Left lobe of liver (tissue), 2 donors: ENCODE measurements around the gene CDHR2. TPM values are rescaled to one million over a fixed set of nuclear protein-coding genes. Genes with fewer than 3 reads are reported as not detected.
"Not testable (repeated sequence)": the region's sequence is repeated elsewhere in the genome, so short reads cannot be mapped to it uniquely, and the experiment has no call there.

Source experiments
- ATAC-seq: fragments of 200-7000 bp; cut with Tn5 transposase; one replicate; pipeline ENCODE4 v1.9.1; 2020; ENCODE audit warnings: mild to moderate bottlenecking, moderate library complexity
- DNase-seq: peaks from one replicate; pipeline ENCODE4 v3.0.0-alpha.2; 2020; ENCODE audit warnings: low spot score
- total RNA-seq: library from RNA; stranded (reverse); gene quantifications from one replicate; pipeline ENCODE4 v1.2.1, GENCODE V29; 2021
- donor health status: DM: no; HTN: no; CAD: no; lungs with moderate emphysema.
- donor health status: DM: no; HTN: yes; CAD: no.

Gene CDHR2
- total RNA-seq, 1 donor from 2014 or later = 87.3 TPM

DNA sequence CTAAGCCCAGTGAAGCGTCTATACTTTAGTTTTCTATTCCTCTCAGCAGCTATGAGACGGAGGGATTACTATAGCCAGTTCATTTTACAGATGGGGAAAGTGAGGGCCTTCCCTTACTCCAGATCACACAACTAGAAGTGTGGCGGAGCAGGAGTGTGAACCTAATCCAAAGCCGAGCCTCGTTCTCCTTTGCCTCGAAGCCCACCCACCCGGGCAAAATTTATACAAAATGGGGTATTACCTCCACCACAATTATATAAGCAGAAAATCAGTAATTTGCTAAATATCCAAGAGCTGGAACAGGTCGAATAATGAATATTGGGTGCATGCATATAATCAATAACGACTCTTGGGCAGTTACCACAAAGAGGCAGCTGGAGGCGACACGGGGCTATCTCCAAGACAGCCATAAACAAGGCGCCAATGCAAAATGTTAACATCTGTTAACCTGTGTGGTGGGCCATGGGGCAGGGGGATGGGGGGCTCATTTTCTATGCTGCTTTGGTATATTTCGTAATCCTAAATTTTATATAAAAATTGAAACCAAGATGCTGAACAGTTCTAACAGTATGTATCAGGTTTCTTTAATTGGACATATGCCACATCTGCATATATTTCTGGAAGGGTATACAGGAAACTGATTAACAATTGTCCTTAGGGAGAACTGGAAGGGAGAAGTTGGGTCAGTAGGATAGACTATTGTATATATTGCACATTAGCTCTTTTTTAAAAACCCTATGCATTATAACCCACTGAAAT, 10.7 kb upstream of the CDHR2 start:
- ATAC-seq = no peak

DNA sequence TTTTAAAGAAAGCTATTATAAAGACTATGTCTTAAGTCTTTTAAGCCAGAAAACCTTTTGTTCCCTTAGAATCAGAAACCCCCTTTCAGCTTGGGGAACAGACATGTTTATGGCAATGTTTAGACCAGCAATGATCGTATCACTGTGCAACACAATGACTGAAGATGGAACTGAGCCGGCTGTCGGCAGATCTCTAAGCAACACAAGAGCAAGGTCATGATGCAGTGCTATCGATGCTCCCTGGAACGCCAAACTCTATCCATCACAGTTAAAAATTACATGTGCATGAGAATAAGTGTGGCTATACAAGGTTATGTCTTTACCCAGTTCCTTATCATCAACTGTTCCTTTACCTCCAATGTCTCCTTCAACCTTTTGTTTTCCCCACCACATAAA, 10.2 kb upstream of the CDHR2 start:
- ATAC-seq (no peak), DNase-seq (no peak)

More for the DNA sequence above, 10.7 kb upstream of the CDHR2 start:
- no peak for DNase-seq

- ATAC-seq (no peak), DNase-seq (no peak)
Observed at GRCh38 chr5:176540476-176540899, 8.7 kb upstream of the CDHR2 start.

GRCh38 chr5:176540956-176541337, 8.2 kb upstream of the CDHR2 start:
- ATAC-seq (no peak), DNase-seq (no peak)

GRCh38 chr5:176541338-176542134, 7.6 kb upstream of the CDHR2 start:
- peak; percentile 49 for DNase-seq

GRCh38 chr5:176542135-176542595, 7.0 kb upstream of the CDHR2 start:
- ATAC-seq (no peak), DNase-seq (peak; percentile 52)

More at GRCh38 chr5:176541338-176542134, 7.6 kb upstream of the CDHR2 start:
- ATAC-seq = no peak

- DNase-seq (peak; percentile 57), ATAC-seq (peak; percentile 64)
Observed at GRCh38 chr5:176542596-176543427, 6.3 kb upstream of the CDHR2 start.

DNA sequence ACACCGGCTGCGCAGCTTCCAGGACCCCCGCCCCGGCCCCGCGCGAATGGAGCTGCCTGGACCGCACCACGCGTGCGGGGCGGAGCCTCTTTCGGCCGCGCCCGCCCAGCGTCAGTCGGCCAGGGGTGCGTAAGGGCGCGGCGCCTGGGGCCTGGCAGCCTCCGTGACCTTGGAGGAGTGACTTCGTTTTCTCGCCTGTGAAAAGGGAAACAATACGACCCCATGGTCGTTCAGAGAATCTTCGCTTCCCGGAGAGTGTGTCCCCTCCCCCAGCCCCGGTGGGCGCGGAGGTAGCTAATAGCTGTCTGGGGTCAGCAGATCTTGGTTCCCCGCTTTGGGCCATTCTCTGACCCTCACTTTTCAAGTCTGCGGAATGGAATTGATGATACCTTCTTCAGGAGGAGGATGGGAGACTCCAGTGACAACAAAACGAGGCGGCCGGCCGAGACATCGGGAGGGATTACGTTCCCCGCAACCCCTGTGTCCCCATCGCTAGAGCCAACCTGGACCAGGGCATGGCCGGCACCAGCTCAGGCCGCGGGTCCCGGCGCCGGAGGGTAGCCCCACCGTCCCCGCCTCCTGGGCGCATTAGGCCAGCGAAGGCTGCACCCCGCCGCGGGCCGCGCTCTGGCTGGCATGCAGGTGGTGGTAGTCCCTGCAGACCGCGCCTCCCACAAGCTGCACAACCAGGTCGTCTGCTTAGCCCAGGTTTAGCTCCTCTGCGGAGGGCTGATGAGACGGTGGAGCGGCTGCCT, 5.5 kb upstream of the CDHR2 start:
- peak; percentile 76 for DNase-seq

GRCh38 chr5:176545388-176545736, 3.8 kb upstream of the CDHR2 start:
- no peak for DNase-seq
- no peak for ATAC-seq

More for the DNA sequence above, 5.5 kb upstream of the CDHR2 start:
- peak; percentile 87 for ATAC-seq

DNA sequence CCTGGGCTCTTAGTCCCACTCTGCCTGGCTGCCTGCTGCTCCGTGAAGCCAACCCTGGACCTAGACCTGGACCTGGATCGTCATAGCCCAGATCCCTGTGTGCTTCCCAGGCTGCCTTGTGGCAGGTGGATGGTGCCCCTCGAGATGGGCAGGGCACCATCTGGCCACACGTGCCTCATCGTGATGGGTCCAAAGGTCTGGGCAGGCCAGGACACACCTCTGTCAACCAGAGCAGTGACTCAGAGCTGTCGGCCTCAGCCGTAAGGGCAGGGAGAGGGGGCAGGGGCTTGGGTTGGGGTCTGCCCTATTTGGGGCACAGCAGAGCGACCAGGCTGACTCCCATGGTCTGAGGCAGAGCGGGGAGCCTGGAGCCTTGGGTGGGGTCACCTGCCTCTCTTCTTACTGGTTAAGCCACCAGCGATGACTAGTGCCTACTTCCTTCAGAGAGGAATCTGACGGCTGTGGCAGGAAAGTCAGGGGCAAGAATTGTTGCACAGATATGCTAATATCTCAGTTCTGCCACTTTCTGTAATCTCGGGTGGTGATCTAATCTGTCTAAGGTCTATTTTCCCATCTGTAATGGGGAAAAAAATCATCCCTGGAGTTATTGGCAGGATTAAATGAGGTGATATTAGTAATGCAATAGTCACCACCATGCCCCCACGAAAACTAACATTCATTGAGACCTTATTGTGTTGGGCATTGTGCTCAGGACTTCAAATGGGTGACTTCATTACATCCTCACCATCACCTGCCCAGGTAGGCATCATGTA, 3.2 kb upstream of the CDHR2 start:
- ATAC-seq = no peak
- DNase-seq = no peak

DNA sequence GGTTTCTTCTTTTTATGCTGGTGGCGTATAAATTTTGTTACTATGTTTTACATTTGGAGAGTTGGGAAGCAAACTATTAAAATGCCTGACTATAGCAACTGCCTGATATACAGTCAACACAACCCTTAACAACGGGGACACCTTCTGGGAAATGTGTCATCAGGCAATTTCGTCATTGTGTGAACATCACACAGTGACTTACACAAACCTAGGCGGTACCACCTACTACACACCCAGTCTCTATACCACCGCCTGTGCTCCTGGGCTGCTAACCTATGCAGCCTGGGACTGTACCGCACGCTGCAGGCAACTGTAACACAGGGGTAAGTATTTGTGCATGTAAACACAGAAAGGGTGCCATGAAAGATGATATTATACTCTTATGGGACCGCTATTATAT, 1.3 kb upstream of the CDHR2 start:
- ATAC-seq (no peak), DNase-seq (no peak)

- ATAC-seq (peak; percentile 82), DNase-seq (no peak)
Observed at GRCh38 chr5:176549871-176550270, 729 bp downstream of the CDHR2 start.

DNA sequence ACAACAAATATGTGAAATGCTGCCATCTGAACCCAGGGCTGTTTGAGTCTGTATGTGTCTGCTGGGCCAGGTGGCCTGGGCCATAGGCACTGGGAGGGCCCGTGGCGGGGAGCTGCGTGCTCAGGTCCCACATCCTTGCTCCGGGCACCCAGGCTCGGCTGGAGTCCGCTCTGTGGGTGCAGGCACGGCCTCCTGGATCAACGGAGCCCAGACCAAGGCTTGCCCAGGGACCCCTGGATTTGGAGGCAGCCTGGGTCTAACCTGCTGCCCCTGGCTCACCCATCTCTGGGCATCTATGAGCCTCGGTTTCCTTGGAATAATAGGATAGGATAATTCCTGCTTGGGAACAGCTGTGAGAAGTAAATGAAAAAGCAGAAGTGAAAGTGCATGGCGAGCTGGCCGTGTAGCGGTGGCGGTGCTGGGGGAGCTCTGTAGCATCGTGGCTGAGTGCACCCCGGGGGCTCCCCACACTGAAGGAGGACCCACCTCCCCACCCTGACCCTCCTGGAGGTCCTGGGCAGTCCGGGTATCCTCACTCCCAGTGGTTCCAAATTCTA, 1.2 kb downstream of the CDHR2 start:
- ATAC-seq (peak; percentile 3), DNase-seq (no peak)

DNA sequence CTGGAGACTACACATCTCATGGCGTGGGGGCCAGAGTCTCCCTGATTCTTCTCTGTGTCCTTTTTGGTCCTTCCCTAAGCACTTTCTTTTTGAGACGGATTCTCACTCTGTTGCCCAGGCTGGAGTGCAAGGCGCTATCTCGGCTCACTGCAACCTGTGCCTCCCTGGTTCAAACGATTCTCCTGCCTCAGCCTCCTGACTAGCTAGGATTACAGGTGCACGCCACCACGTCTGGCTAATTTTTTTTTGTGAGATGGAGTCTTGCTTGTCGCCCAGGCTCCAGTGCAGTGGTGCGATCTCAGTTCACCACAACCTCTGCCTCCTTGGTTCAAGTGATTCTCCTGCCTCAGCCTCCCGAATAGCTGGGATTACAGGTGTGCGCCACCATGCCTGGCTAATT, 1.8 kb downstream of the CDHR2 start:
- ATAC-seq, DNase-seq: not testable (repeated sequence)

GRCh38 chr5:176552332-176552869, 3.3 kb downstream of the CDHR2 start:
- ATAC-seq (no peak), DNase-seq (no peak)

- no peak for ATAC-seq
- no peak for DNase-seq
Observed at GRCh38 chr5:176553260-176554085, 4.3 kb downstream of the CDHR2 start.

- DNase-seq = no peak
Observed at GRCh38 chr5:176557846-176558245, 8.7 kb downstream of the CDHR2 start.

DNA sequence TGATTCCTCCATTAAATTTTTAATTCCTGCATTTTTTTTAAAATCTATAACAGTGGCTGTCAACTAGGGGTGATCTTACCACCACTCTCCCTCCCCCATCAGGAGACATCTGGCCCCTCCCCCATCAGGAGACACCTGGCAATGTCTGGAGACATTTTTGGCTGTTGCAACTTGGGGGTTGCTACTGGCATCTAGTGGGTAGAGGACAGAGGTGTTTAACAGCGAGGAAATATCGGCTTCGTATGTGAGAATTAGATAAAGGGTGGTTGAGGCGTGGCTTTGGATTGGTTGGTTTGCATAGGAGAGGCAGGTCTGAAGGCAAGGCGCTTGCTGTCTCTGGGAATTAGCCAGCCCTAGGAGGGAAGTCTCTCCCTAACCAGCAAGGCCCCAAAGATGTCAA, 10.5 kb downstream of the CDHR2 start:
- no peak for DNase-seq
- no peak for ATAC-seq

More at GRCh38 chr5:176557846-176558245, 8.7 kb downstream of the CDHR2 start:
- no peak for ATAC-seq
